IPS-20b (cell line): ENCODE data around the gene ATP8B4.

Experiments
- H3K27ac ChIP-seq: one replicate; pipeline ENCODE4 v1.5.1; 2013; ENCODE audit warnings: low read length
- H3K27me3 ChIP-seq: 2 replicates; pipeline ENCODE4 v1.6.1; 2013; ENCODE audit warnings: mild to moderate bottlenecking, low read length, inconsistent platforms; ENCODE audit not compliant: insufficient read depth
- H3K36me3 ChIP-seq: 2 replicates; pipeline ENCODE4 v1.6.1; 2013; ENCODE audit warnings: low read depth, mild to moderate bottlenecking, inconsistent platforms, low read length, moderate library complexity; ENCODE audit not compliant: insufficient read depth
- H3K4me1 ChIP-seq: 2 replicates; pipeline ENCODE4 v1.6.1; 2013; ENCODE audit warnings: mild to moderate bottlenecking, control low read depth, inconsistent platforms, low read length, moderate library complexity; ENCODE audit not compliant: insufficient read depth
- H3K4me3 ChIP-seq: 2 replicates; pipeline ENCODE4 v1.5.1; 2013; ENCODE audit warnings: mild to moderate bottlenecking, low read length, inconsistent platforms
- H3K9ac ChIP-seq: 2 replicates; pipeline ENCODE4 v1.6.1; 2013; ENCODE audit warnings: low read depth, mild to moderate bottlenecking, inconsistent platforms, low read length, moderate library complexity
- H3K9me3 ChIP-seq: 2 replicates; pipeline ENCODE4 v1.6.1; 2013; ENCODE audit warnings: mild to moderate bottlenecking, low read depth, low read length, inconsistent platforms; ENCODE audit not compliant: insufficient read depth

The ATP8B4 gene

DNA sequence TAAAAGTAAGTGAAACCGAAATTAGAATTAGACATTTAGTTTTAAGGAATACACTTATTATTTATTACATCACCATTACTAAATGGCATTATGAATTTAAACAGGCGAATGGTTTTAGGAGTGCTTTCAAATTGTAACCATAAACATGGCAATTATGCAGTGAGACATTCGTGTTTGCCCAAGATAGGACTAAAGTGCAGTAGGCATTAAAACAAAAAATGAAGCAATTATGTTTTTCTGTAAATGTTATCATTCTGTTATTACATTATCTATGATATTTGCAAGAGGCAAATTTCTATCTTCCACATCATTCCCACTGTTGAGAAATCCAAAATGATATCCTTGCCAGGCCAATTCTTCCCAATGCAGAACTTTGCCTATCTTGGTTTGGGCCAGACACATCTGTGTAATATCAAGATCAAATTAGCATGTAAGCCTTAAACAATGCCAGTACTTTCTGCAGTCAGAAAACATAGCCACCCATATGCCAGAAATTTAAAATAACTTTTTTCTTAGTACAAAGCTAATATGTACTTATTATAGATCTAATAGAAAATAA is 156.9 kb downstream of the ATP8B4 start:
- Histone ChIP-seq H3K4me1 (no peaks in the 10 kb centered on the region), H3K27ac (no peak overlapping the region), H3K9ac (no peak overlapping the region), H3K27me3 (no peaks in the 10 kb centered on the region), H3K9me3 (peaks cover 18% of the 10 kb centered on the region), H3K36me3 (no peaks in the 10 kb centered on the region), H3K4me3 (no peak overlapping the region)

DNA sequence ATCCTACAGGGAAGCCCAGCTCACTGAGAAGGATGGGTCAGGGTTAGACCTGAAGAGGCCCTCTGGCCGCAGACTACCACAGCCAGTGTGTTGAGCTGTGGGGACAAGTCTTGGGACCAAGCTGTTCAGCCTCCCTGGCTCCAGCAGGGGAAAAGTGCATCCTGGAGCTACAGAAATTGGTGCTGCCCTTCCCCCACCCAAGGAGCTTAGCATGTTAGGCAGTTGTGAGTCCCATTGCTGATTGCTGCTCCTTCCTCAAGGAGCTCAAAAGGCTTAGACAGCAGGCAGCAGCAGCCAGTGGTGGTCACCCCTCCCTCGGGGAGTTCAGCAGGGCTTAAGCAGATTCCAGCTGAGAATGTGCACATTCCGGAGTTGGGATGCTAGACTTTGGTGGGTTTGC is 165.6 kb downstream of the ATP8B4 start:
- H3K9me3 ChIP-seq: no peaks in the 10 kb centered on the region
- no peaks in the 10 kb centered on the region for H3K4me1 ChIP-seq
- H3K4me3 ChIP-seq: no peak overlapping the region
- no peaks in the 10 kb centered on the region for H3K27me3 ChIP-seq
- no peak overlapping the region for H3K9ac ChIP-seq
- no peak overlapping the region for H3K27ac ChIP-seq
- no peaks in the 10 kb centered on the region for H3K36me3 ChIP-seq

DNA sequence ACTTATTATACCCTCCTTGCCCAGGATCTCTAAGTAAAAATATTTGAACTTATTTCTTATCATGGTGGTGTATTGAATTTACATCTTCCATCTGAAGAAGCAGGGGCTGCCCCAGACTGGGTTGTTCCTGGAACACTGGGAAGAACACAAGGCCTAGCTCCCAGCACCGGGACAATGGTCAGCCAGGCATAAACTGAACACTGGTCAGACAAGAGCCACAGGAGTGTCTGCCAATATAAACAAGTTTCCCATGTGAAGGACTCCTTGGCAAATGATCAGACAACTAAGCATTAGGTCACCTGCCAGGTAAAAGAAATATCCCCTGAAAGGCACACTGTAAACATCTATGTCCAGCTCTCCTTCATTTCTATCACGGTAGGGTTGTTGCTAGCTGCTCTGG is 172.4 kb downstream of the ATP8B4 start:
- Histone ChIP-seq H3K4me1 (no peaks in the 10 kb centered on the region), H3K4me3 (no peak overlapping the region), H3K27ac (no peak overlapping the region), H3K9ac (no peak overlapping the region), H3K27me3 (no peaks in the 10 kb centered on the region), H3K36me3 (no peaks in the 10 kb centered on the region), H3K9me3 (peaks cover 7% of the 10 kb centered on the region; the same call in 1 of the 2 replicates)

- Histone ChIP-seq H3K36me3 (no peaks in the 10 kb centered on the region), H3K4me3 (no peak overlapping the region), H3K27me3 (no peaks in the 10 kb centered on the region), H3K9me3 (no peaks in the 10 kb centered on the region), H3K27ac (no peak overlapping the region), H3K4me1 (no peaks in the 10 kb centered on the region), H3K9ac (no peak overlapping the region)
Measured at GRCh38 chr15:49934487-49934886, 184.5 kb downstream of the ATP8B4 start.

- Histone ChIP-seq H3K27ac (no peak overlapping the region), H3K4me1 (no peaks in the 10 kb centered on the region), H3K27me3 (no peaks in the 10 kb centered on the region), H3K4me3 (no peak overlapping the region), H3K9ac (no peak overlapping the region), H3K9me3 (no peaks in the 10 kb centered on the region), H3K36me3 (no peaks in the 10 kb centered on the region)
Measured at GRCh38 chr15:49927189-49927861, 191.7 kb downstream of the ATP8B4 start.

DNA sequence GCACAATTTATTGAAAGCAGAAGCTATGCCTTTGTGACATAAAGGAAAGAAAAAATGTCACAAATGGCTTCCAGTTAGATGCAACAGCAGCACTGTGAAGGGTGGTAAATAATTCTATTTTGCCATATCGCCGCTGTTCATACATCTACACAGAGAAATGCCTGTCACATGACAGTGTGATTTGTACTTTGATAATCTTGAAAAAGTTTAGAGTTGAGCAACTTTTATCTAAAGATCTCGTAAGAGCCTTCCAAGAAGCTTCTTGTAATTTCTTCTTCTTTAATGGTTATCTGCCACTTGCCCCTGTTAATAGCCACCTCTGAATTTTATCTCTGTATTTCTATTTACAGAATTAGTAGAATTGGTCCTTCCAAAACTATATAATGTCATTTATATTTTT is 192.3 kb downstream of the ATP8B4 start:
- Histone ChIP-seq H3K27me3 (no peaks in the 10 kb centered on the region), H3K9ac (no peak overlapping the region), H3K4me1 (peaks cover 2% of the 10 kb centered on the region; the same call in 1 of the 2 replicates), H3K27ac (no peak overlapping the region), H3K36me3 (no peaks in the 10 kb centered on the region), H3K4me3 (no peak overlapping the region), H3K9me3 (no peaks in the 10 kb centered on the region)

- no peak overlapping the region for H3K4me3 ChIP-seq
- H3K4me1 ChIP-seq: peaks cover 3% of the 10 kb centered on the region; the same call in 1 of the 2 replicates
- no peaks in the 10 kb centered on the region for H3K27me3 ChIP-seq
- no peak overlapping the region for H3K9ac ChIP-seq
- H3K27ac ChIP-seq: no peak overlapping the region
- H3K36me3 ChIP-seq: no peaks in the 10 kb centered on the region
- H3K9me3 ChIP-seq: no peaks in the 10 kb centered on the region
Measured at GRCh38 chr15:49923671-49924070, 195.4 kb downstream of the ATP8B4 start.

GRCh38 chr15:49919034-49919433 is 200.0 kb downstream of the ATP8B4 start:
- H3K4me3 ChIP-seq: no peak overlapping the region
- H3K9me3 ChIP-seq: no peaks in the 10 kb centered on the region
- H3K9ac ChIP-seq: no peak overlapping the region
- H3K36me3 ChIP-seq: no peaks in the 10 kb centered on the region
- H3K27me3 ChIP-seq: no peaks in the 10 kb centered on the region
- no peak overlapping the region for H3K27ac ChIP-seq
- peaks cover 3% of the 10 kb centered on the region; the same call in 1 of the 2 replicates for H3K4me1 ChIP-seq

DNA sequence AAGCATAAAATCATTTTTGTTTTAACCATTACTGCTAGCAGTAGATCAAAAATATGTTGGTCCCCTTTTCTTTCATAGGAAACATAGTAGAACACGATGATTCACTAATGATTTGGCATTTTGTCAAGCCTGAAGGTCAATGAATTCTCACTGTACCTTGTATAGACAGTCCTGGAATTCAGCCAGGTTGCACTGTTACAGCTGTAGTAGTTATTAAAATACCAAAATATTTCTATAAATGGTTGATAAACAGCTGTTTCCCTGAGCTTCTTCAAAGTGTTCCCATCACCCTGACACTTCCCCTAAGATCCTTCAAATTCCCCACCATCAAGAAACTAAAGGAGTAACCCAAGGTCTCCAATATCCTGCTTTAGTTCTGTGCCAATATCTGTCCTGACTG is 200.9 kb downstream of the ATP8B4 start:
- Histone ChIP-seq H3K36me3 (no peaks in the 10 kb centered on the region), H3K27ac (no peak overlapping the region), H3K4me3 (no peak overlapping the region)

GRCh38 chr15:49916998-49917397 is 202.0 kb downstream of the ATP8B4 start:
- H3K9me3 ChIP-seq: no peaks in the 10 kb centered on the region
- no peak overlapping the region for H3K27ac ChIP-seq
- peaks cover 3% of the 10 kb centered on the region; the same call in 1 of the 2 replicates for H3K4me1 ChIP-seq
- no peak overlapping the region for H3K4me3 ChIP-seq
- no peak overlapping the region for H3K9ac ChIP-seq
- H3K36me3 ChIP-seq: no peaks in the 10 kb centered on the region
- H3K27me3 ChIP-seq: no peaks in the 10 kb centered on the region

More for the DNA sequence above, 200.9 kb downstream of the ATP8B4 start:
- no peaks in the 10 kb centered on the region for H3K27me3 ChIP-seq
- H3K9me3 ChIP-seq: no peaks in the 10 kb centered on the region
- H3K4me1 ChIP-seq: peaks cover 3% of the 10 kb centered on the region; the same call in 1 of the 2 replicates
- no peak overlapping the region for H3K9ac ChIP-seq

DNA sequence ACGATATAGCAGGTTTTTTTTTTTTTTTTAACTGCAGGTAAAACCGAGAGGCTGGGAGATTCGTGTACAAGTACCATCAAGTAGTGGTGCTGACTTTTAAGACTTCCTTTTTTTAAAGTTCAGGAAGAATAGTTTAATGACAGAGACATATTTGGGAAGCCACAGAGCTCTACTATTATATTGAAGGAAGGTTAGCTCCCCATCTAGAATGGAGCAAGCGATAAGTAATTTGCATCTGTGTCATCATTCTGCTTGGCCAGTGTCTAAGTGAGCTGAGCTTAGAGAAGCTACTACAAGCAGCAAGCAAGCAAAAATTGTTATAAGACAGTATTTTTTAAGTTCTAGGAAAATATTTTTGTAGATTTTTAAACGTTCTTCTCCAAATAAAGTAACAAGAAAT is 203.2 kb downstream of the ATP8B4 start:
- H3K36me3 ChIP-seq: no peaks in the 10 kb centered on the region

DNA sequence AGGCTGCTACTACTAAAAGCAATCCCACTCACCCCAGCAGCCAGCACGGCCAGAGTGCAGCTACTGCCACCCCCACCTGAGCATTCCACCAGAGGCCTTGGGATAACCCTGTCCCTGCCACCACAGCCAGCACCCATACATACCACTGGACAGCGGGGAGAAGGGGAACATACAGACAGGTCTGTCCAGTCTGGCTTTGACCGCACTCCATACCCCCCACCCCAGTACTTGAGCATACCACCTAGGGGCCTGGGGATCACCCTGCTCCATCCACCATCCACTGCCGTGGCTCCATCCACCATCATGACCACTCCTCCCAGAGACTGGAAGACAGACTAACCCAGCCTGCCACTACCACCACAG is 210.1 kb downstream of the ATP8B4 start:
- Histone ChIP-seq H3K9ac (no peak overlapping the region), H3K4me3 (no peak overlapping the region), H3K27me3 (no peaks in the 10 kb centered on the region), H3K9me3 (no peaks in the 10 kb centered on the region; the same call in 1 of the 2 replicates), H3K36me3 (no peaks in the 10 kb centered on the region), H3K27ac (no peak overlapping the region), H3K4me1 (no peaks in the 10 kb centered on the region)

More for the DNA sequence above, 203.2 kb downstream of the ATP8B4 start:
- Histone ChIP-seq H3K4me1 (no peaks in the 10 kb centered on the region), H3K9ac (no peak overlapping the region), H3K27me3 (no peaks in the 10 kb centered on the region), H3K4me3 (no peak overlapping the region), H3K9me3 (no peaks in the 10 kb centered on the region), H3K27ac (no peak overlapping the region)
